PC-3 (cell line): ENCODE data around the gene LAMB2.

Source experiments
- CTCF ChIP-seq: fragments of 300-600 bp; sonication (generic); conservative IDR thresholded peaks from 2 replicates; pipeline ENCODE4 v1.5.1; 2017; ENCODE audit warnings: antibody characterized with exemption, low read depth, mild to moderate bottlenecking, low read length
- EZH2 ChIP-seq: fragments of 300-600 bp; sonication (generic); IDR thresholded peaks from one replicate; pipeline ENCODE4 v1.6.1; 2017; ENCODE audit warnings: antibody characterized with exemption, mild to moderate bottlenecking, low read length; ENCODE audit not compliant: unreplicated experiment
- EZH2phosphoT487 ChIP-seq: fragments of 300-600 bp; sonication (generic); IDR thresholded peaks from 2 replicates; pipeline ENCODE4 v1.6.1; 2018; ENCODE audit warnings: mild to moderate bottlenecking, antibody characterized with exemption, low read length, borderline replicate concordance

- TF ChIP-seq EZH2 (no peak), CTCF (no peak), EZH2phosphoT487 (no peak)
Measured at GRCh38 chr3:49120438-49121131, 12.3 kb downstream of the LAMB2 start, which contains the start of gene USP19.
